ENCODE measurements around the gene TRPV2. TPM values are rescaled to one million over a fixed set of nuclear protein-coding genes. Genes with fewer than 3 reads are reported as not detected.

Gene TRPV2
- total and polyA plus RNA-seq, 11 donors: 5.2 to 43.5 (median 8.8) TPM

- intact Hi-C loops (cut with DNase I): no loop called here
- peaks cover 0 to 41% (median 13%) of the 10 kb centered on the region in 12 donors for H3K4me1 ChIP-seq
- DNase-seq: no peak
- H3K27ac ChIP-seq: no peak overlapping the region
- ATAC-seq: no peak
- no peaks in the 10 kb centered on the region for H3K9me3 ChIP-seq
- 74 to 83% (median 78%) methylated on average over 5 of the region's 5 CpGs for WGBS, 4 donors
- no peak overlapping the region for H3K4me3 ChIP-seq
- H3K27me3 ChIP-seq: no peaks in the 10 kb centered on the region
- TF ChIP-seq POLR2A (IDR thresholded peaks at IDR 0.05) (no peak), CTCF (IDR thresholded peaks at IDR 0.05) (no peak)
- no peaks in the 10 kb centered on the region for H3K36me3 ChIP-seq
Observed at GRCh38 chr17:16459855-16460550, 44.6 kb downstream of the TRPV2 start.

GRCh38 chr17:16460796-16461605 is 45.6 kb downstream of the TRPV2 start:
- Histone ChIP-seq H3K4me1 (peaks cover 0 to 51% (median 18%) of the 10 kb centered on the region in 12 donors), H3K36me3 (no peaks in the 10 kb centered on the region), H3K27ac (no peak overlapping the region), H3K9me3 (no peaks in the 10 kb centered on the region), H3K27me3 (no peaks in the 10 kb centered on the region), H3K4me3 (no peak overlapping the region)
- no peak for ATAC-seq
- no peak for DNase-seq
- intact Hi-C loops (cut with DNase I): loop anchor here in 1 of 10 donors (1.0 kb wide), 1 partner anchor 9 kb away; no protein-coding TSS in a partner anchor
- WGBS, 4 donors: 87 to 91% (median 91%) methylated on average over 17 of the region's 17 CpGs
- TF ChIP-seq CTCF (IDR thresholded peaks at IDR 0.05): no peak
- no peak for TF ChIP-seq POLR2A (IDR thresholded peaks at IDR 0.05)

GRCh38 chr17:16461606-16461866 is 46.2 kb downstream of the TRPV2 start:
- intact Hi-C loops (cut with DNase I): loop anchor here in 1 of 10 donors (1.0 kb wide), 1 partner anchor 9 kb away; no protein-coding TSS in a partner anchor
- H3K27ac ChIP-seq: no peak overlapping the region
- TF ChIP-seq POLR2A (IDR thresholded peaks at IDR 0.05) (no peak), CTCF (IDR thresholded peaks at IDR 0.05) (no peak)
- H3K4me3 ChIP-seq: no peak overlapping the region
- H3K9me3 ChIP-seq: no peaks in the 10 kb centered on the region
- 97 to 100% (median 99%) methylated on average over 3 of the region's 3 CpGs for WGBS, 4 donors
- no peaks in the 10 kb centered on the region for H3K27me3 ChIP-seq
- H3K4me1 ChIP-seq: peaks cover 0 to 55% (median 19%) of the 10 kb centered on the region in 12 donors
- DNase-seq (no peak), ATAC-seq (no peak)
- no peaks in the 10 kb centered on the region for H3K36me3 ChIP-seq
